Activated CD4-positive, alpha-beta memory T cell treated with anti-CD3 and anti-CD28 coated beads for 36 hours (primary cell): Measurements from ENCODE around the gene CAMK2D. TPM values are rescaled to one million over a fixed set of nuclear protein-coding genes. Genes with fewer than 3 reads are reported as not detected.
A peak's percentile ranks its signal among the peaks of the same experiment; 100 is the strongest.

Source experiments
- CTCF ChIA-PET: fragments of 350-600 bp; sonication (Branson Sonifier 250); formaldehyde crosslinking; loops from one replicate; lab custom pipeline; 2021; ENCODE audit warnings: antibody characterized with exemption, inconsistent platforms; lab: Charles Lee
- POLR2A ChIA-PET: fragments of 350-600 bp; sonication (Branson Sonifier 250); formaldehyde crosslinking; loops from one replicate; lab custom pipeline; 2021; ENCODE audit warnings: antibody characterized with exemption; lab: Charles Lee
- DNase-seq: peaks from one replicate; pipeline ENCODE4 v3.0.0-alpha.2; 2020
- H3K27ac Mint-ChIP-seq: one replicate; pipeline ENCODE4 v1.8.0; 2021; ENCODE audit warnings: mixed read lengths
- H3K27me3 Mint-ChIP-seq: one replicate; pipeline ENCODE4 v1.8.0; 2021; ENCODE audit warnings: mixed read lengths
- H3K36me3 Mint-ChIP-seq: one replicate; pipeline ENCODE4 v1.8.0; 2021; ENCODE audit warnings: mixed read lengths
- H3K4me1 Mint-ChIP-seq: one replicate; pipeline ENCODE4 v1.8.0; 2021; ENCODE audit warnings: low read depth, mixed read lengths
- H3K4me3 Mint-ChIP-seq: one replicate; pipeline ENCODE4 v1.8.0; 2021; ENCODE audit warnings: mild to moderate bottlenecking, mixed read lengths
- H3K9me3 Mint-ChIP-seq: one replicate; pipeline ENCODE4 v1.8.0; 2021; ENCODE audit warnings: mixed read lengths
- intact Hi-C: fragments of 100-400 bp; cut with micrococcal nuclease; formaldehyde crosslinking; loops from one replicate; pipeline ENCODE4 v1.15.1; 2023
- total RNA-seq, 2 experiments: library from RNA; stranded (reverse); gene quantifications; one replicate each; pipeline ENCODE4 v1.2.3, GENCODE V29; 2021

Gene CAMK2D
- total RNA-seq, 2 experiments from 2014 or later, result 82.5 to 82.9 TPM

GRCh38 chr4:113762186-113763028 is 869 bp upstream of the CAMK2D start:
- POLR2A ChIA-PET, result interaction anchor here (1.0 kb wide), 2 partner anchors 78 to 215 kb away, joined by 4 to 5 read pairs; no protein-coding TSS in a partner anchor
- peaks cover 23% of the 10 kb centered on the region for H3K36me3 Mint-ChIP-seq
- peak overlapping the region; percentile 89 for H3K4me3 Mint-ChIP-seq
- DNase-seq, result peak; percentile 99
- intact Hi-C loops, result loop anchor here (1.0 to 10.0 kb wide), 19 partner anchors 32 to 1478 kb away; partner anchors contain the start of genes LARP7, NEUROG2, TIFA and ZGRF1
- peak overlapping the region; percentile 93 for H3K27ac Mint-ChIP-seq
- H3K4me1 Mint-ChIP-seq, result peaks cover 38% of the 10 kb centered on the region
- CTCF ChIA-PET, result interaction anchor here (1.0 kb wide), 1 partner anchor 215 kb away, joined by 3 read pairs; no protein-coding TSS in a partner anchor
- H3K27me3 Mint-ChIP-seq, result peaks cover 2% of the 10 kb centered on the region
- H3K9me3 Mint-ChIP-seq, result no peaks in the 10 kb centered on the region

- Mint-ChIP-seq H3K36me3 (peaks cover 27% of the 10 kb centered on the region), H3K9me3 (no peaks in the 10 kb centered on the region), H3K27ac (peak overlapping the region; percentile 93), H3K27me3 (peaks cover 2% of the 10 kb centered on the region), H3K4me3 (peak overlapping the region; percentile 89), H3K4me1 (peaks cover 41% of the 10 kb centered on the region)
- intact Hi-C loops, result loop anchor here (1.0 to 10.0 kb wide), 4 partner anchors 311 to 1476 kb away; partner anchors contain the start of genes NEUROG2 and TIFA
- CTCF ChIA-PET, result interaction anchor here (1.3 to 1.5 kb wide), 2 partner anchors 213 to 221 kb away, joined by 4 to 8 read pairs; no protein-coding TSS in a partner anchor
- peak; percentile 69 for DNase-seq
- POLR2A ChIA-PET, result interaction anchor here (0.7 to 2.1 kb wide), 5 partner anchors 28 to 285 kb away, joined by 3 to 12 read pairs (median 3); no protein-coding TSS in a partner anchor
Observed at GRCh38 chr4:113760795-113761619, 531 bp downstream of the CAMK2D start.

GRCh38 chr4:113760094-113760794 is 1.3 kb downstream of the CAMK2D start:
- peak overlapping the region; percentile 93 for H3K27ac Mint-ChIP-seq
- peak; percentile 53 for DNase-seq
- ChIA-PET CTCF (interaction anchor here (1.0 to 1.5 kb wide), 3 partner anchors 124 to 220 kb away, joined by 4 to 8 read pairs (median 4); no protein-coding TSS in a partner anchor), POLR2A (interaction anchor here (0.7 to 2.1 kb wide), 6 partner anchors 9 to 284 kb away, joined by 3 to 12 read pairs (median 3); no protein-coding TSS in a partner anchor)
- intact Hi-C loops, result loop anchor here (5.0 to 10.0 kb wide), 3 partner anchors 312 to 1475 kb away; partner anchors contain the start of genes NEUROG2 and TIFA
- H3K36me3 Mint-ChIP-seq, result peaks cover 27% of the 10 kb centered on the region
- H3K4me1 Mint-ChIP-seq, result peaks cover 43% of the 10 kb centered on the region
- H3K4me3 Mint-ChIP-seq, result peak overlapping the region; percentile 89
- H3K9me3 Mint-ChIP-seq, result no peaks in the 10 kb centered on the region
- peaks cover 2% of the 10 kb centered on the region for H3K27me3 Mint-ChIP-seq

GRCh38 chr4:113759696-113760093 is 1.8 kb downstream of the CAMK2D start:
- H3K27me3 Mint-ChIP-seq, result peaks cover 2% of the 10 kb centered on the region
- POLR2A ChIA-PET, result interaction anchor here (1.3 to 2.1 kb wide), 4 partner anchors 9 to 212 kb away, joined by 3 to 12 read pairs (median 6); no protein-coding TSS in a partner anchor
- peak overlapping the region; percentile 89 for H3K4me3 Mint-ChIP-seq
- H3K9me3 Mint-ChIP-seq, result no peaks in the 10 kb centered on the region
- intact Hi-C loops, result loop anchor here (5.0 to 10.0 kb wide), 3 partner anchors 313 to 1475 kb away; partner anchors contain the start of genes NEUROG2 and TIFA
- DNase-seq, result no peak
- peaks cover 46% of the 10 kb centered on the region for H3K4me1 Mint-ChIP-seq
- H3K27ac Mint-ChIP-seq, result peak overlapping the region; percentile 93
- CTCF ChIA-PET, result interaction anchor here (1.0 to 1.5 kb wide), 2 partner anchors 123 to 212 kb away, joined by 4 to 8 read pairs; no protein-coding TSS in a partner anchor
- peaks cover 29% of the 10 kb centered on the region for H3K36me3 Mint-ChIP-seq

- Mint-ChIP-seq H3K36me3 (peaks cover 29% of the 10 kb centered on the region), H3K9me3 (no peaks in the 10 kb centered on the region), H3K4me3 (peak overlapping the region; percentile 89), H3K4me1 (peaks cover 46% of the 10 kb centered on the region), H3K27ac (peak overlapping the region; percentile 93), H3K27me3 (peaks cover 2% of the 10 kb centered on the region)
- ChIA-PET POLR2A (interaction anchor here (1.2 kb wide), 1 partner anchor 74 kb away, joined by 7 read pairs; no protein-coding TSS in a partner anchor), CTCF (interaction anchor here (0.6 to 1.2 kb wide), 4 partner anchors 139 to 364 kb away, joined by 3 to 6 read pairs (median 3); no protein-coding TSS in a partner anchor)
- DNase-seq, result no peak
- intact Hi-C loops, result no loop called here
Observed at GRCh38 chr4:113758372-113758771, 3.2 kb downstream of the CAMK2D start.

GRCh38 chr4:113757486-113757885 is 4.1 kb downstream of the CAMK2D start:
- no peaks in the 10 kb centered on the region for H3K9me3 Mint-ChIP-seq
- peak overlapping the region; percentile 89 for H3K4me3 Mint-ChIP-seq
- peaks cover under 1% of the 10 kb centered on the region for H3K27me3 Mint-ChIP-seq
- peaks cover 42% of the 10 kb centered on the region for H3K4me1 Mint-ChIP-seq
- CTCF ChIA-PET, result interaction anchor here (1.5 kb wide), 1 partner anchor 210 kb away, joined by 3 read pairs; no protein-coding TSS in a partner anchor
- intact Hi-C loops, result no loop called here
- no peak for DNase-seq
- peaks cover 34% of the 10 kb centered on the region for H3K36me3 Mint-ChIP-seq
- peak overlapping the region; percentile 93 for H3K27ac Mint-ChIP-seq
- POLR2A ChIA-PET, result no interaction called here

GRCh38 chr4:113756005-113756410 is 5.5 kb downstream of the CAMK2D start:
- H3K36me3 Mint-ChIP-seq, result peaks cover 40% of the 10 kb centered on the region
- CTCF ChIA-PET, result no interaction called here
- intact Hi-C loops, result loop anchor here (1.0 kb wide), 3 partner anchors 11 to 73 kb away; no protein-coding TSS in a partner anchor
- H3K27me3 Mint-ChIP-seq, result no peaks in the 10 kb centered on the region
- no peak for DNase-seq
- POLR2A ChIA-PET, result interaction anchor here (0.7 kb wide), 1 partner anchor 71 kb away, joined by 3 read pairs; no protein-coding TSS in a partner anchor
- peak overlapping the region; percentile 28 for H3K4me3 Mint-ChIP-seq
- H3K9me3 Mint-ChIP-seq, result no peaks in the 10 kb centered on the region
- H3K27ac Mint-ChIP-seq, result peak overlapping the region; percentile 66
- H3K4me1 Mint-ChIP-seq, result peaks cover 44% of the 10 kb centered on the region

GRCh38 chr4:113750734-113751133 is 10.8 kb downstream of the CAMK2D start:
- CTCF ChIA-PET, result no interaction called here
- no peak for DNase-seq
- H3K27me3 Mint-ChIP-seq, result no peaks in the 10 kb centered on the region
- H3K4me3 Mint-ChIP-seq, result no peak overlapping the region
- H3K36me3 Mint-ChIP-seq, result peaks cover 37% of the 10 kb centered on the region
- H3K9me3 Mint-ChIP-seq, result no peaks in the 10 kb centered on the region
- H3K27ac Mint-ChIP-seq, result no peak overlapping the region
- POLR2A ChIA-PET, result interaction anchor here (1.2 kb wide), 1 partner anchor 9 kb away, joined by 3 read pairs; no protein-coding TSS in a partner anchor
- H3K4me1 Mint-ChIP-seq, result peaks cover 41% of the 10 kb centered on the region
- intact Hi-C loops, result no loop called here

GRCh38 chr4:113750296-113750695 is 11.2 kb downstream of the CAMK2D start:
- H3K9me3 Mint-ChIP-seq, result no peaks in the 10 kb centered on the region
- CTCF ChIA-PET, result no interaction called here

GRCh38 chr4:113749178-113749577 is 12.4 kb downstream of the CAMK2D start:
- H3K27me3 Mint-ChIP-seq, result no peaks in the 10 kb centered on the region
- H3K36me3 Mint-ChIP-seq, result peaks cover 36% of the 10 kb centered on the region
- no peak for DNase-seq
- intact Hi-C loops, result no loop called here
- H3K27ac Mint-ChIP-seq, result no peak overlapping the region
- H3K4me3 Mint-ChIP-seq, result no peak overlapping the region
- ChIA-PET POLR2A (no interaction called here), CTCF (interaction anchor here (1.1 kb wide), 1 partner anchor 202 kb away, joined by 4 read pairs; no protein-coding TSS in a partner anchor)
- H3K4me1 Mint-ChIP-seq, result peaks cover 33% of the 10 kb centered on the region
- no peaks in the 10 kb centered on the region for H3K9me3 Mint-ChIP-seq

More at GRCh38 chr4:113750296-113750695, 11.2 kb downstream of the CAMK2D start:
- peaks cover 37% of the 10 kb centered on the region for H3K4me1 Mint-ChIP-seq
- no peak overlapping the region for H3K4me3 Mint-ChIP-seq
- peaks cover 39% of the 10 kb centered on the region for H3K36me3 Mint-ChIP-seq
- POLR2A ChIA-PET, result interaction anchor here (1.2 kb wide), 1 partner anchor 9 kb away, joined by 3 read pairs; no protein-coding TSS in a partner anchor
- H3K27ac Mint-ChIP-seq, result no peak overlapping the region
- no peaks in the 10 kb centered on the region for H3K27me3 Mint-ChIP-seq
- DNase-seq, result no peak
- intact Hi-C loops, result no loop called here
